Ascending aorta (tissue), 2 donors: ENCODE measurements around the gene RALGAPB. TPM values are rescaled to one million over a fixed set of nuclear protein-coding genes. Genes with fewer than 3 reads are reported as not detected.

Experiments
- DNase-seq, 2 donors: peaks; one replicate each; pipeline ENCODE4 v3.0.0-alpha.2; 2019; ENCODE audit warnings: low spot score in 2 of 2
- H3K27ac ChIP-seq, 2 donors: fragments of 200-600 bp; sonication (generic); one replicate each; pipeline ENCODE4 v1.5.1; 2016 to 2017; ENCODE audit warnings: mild to moderate bottlenecking in 1 of 2
- H3K27me3 ChIP-seq: fragments of 200-600 bp; sonication (generic); one replicate; pipeline ENCODE4 v1.5.1; 2017
- H3K36me3 ChIP-seq, 2 donors: fragments of 200-600 bp; sonication (generic); one replicate each; pipeline ENCODE4 v1.5.1; 2016
- H3K4me1 ChIP-seq, 2 donors: fragments of 200-600 bp; sonication (generic); one replicate each; pipeline ENCODE4 v1.5.1; 2016 to 2017; ENCODE audit warnings: mild to moderate bottlenecking in 1 of 2
- H3K4me3 ChIP-seq, 2 donors: fragments of 200-600 bp; sonication (generic); one replicate each; pipeline ENCODE4 v1.5.1; 2016 to 2017; ENCODE audit warnings: mild to moderate bottlenecking in 1 of 2
- H3K9me3 ChIP-seq, 2 donors: fragments of 200-600 bp; sonication (generic); one replicate each; pipeline ENCODE4 v1.5.1; 2016
- CTCF ChIP-seq, 3 experiments: fragments of 200-600 bp in 2 of 3; fragments of 450-650 bp in 1 of 3; sonication (generic) in 2 of 3; IDR thresholded peaks; one replicate each; pipeline ENCODE4 v1.5.1; 2016 to 2019; ENCODE audit warnings: antibody characterized with exemption in 3 of 3, mild to moderate bottlenecking in 1 of 3, moderate library complexity in 1 of 3
- intact Hi-C: fragments of 100-400 bp; cut with DNase I; formaldehyde crosslinking; loops from one replicate; pipeline ENCODE4 v1.15.1; 2023
- total RNA-seq: library from RNA; depleted of rRNA; stranded (reverse); fragments of >200 nt; gene quantifications from one replicate; pipeline ENCODE4 v1.1.0, GENCODE V29; 2016

Gene RALGAPB
- total RNA-seq, 1 donor from 2014 or later, result 19.4 TPM

GRCh38 chr20:38599410-38599882 lies 126.8 kb downstream of the RALGAPB start:
- H3K4me3 ChIP-seq, result no peak overlapping the region
- no peak overlapping the region for H3K27ac ChIP-seq
- intact Hi-C loops, result no loop called here
- no peaks in the 10 kb centered on the region for H3K4me1 ChIP-seq
- H3K27me3 ChIP-seq, result peaks cover 6% of the 10 kb centered on the region
- H3K9me3 ChIP-seq, result no peaks in the 10 kb centered on the region
- TF ChIP-seq CTCF (IDR thresholded peaks at IDR 0.05), result no peak
- H3K36me3 ChIP-seq, result no peaks in the 10 kb centered on the region
- DNase-seq, result no peak

- TF ChIP-seq CTCF (IDR thresholded peaks at IDR 0.05), result no peak
- no peaks in the 10 kb centered on the region for H3K36me3 ChIP-seq
- intact Hi-C loops, result no loop called here
- H3K4me1 ChIP-seq, result no peaks in the 10 kb centered on the region
- no peak overlapping the region for H3K4me3 ChIP-seq
- no peaks in the 10 kb centered on the region for H3K9me3 ChIP-seq
- H3K27ac ChIP-seq, result no peak overlapping the region
- H3K27me3 ChIP-seq, result peaks cover 6% of the 10 kb centered on the region
- DNase-seq, result no peak
Observed at GRCh38 chr20:38600057-38600456, 127.4 kb downstream of the RALGAPB start.

- Histone ChIP-seq H3K27ac (no peak within 1 kb of the TSS), H3K4me1 (no peaks in the 10 kb centered on the region), H3K27me3 (peaks cover 6% of the 10 kb centered on the region), H3K9me3 (no peaks in the 10 kb centered on the region), H3K4me3 (no peak within 1 kb of the TSS), H3K36me3 (no peaks in the 10 kb centered on the region)
- no peak for DNase-seq
- TF ChIP-seq CTCF (IDR thresholded peaks at IDR 0.05), result no peak
- intact Hi-C loops, result no loop called here
Observed at GRCh38 chr20:38601216-38602184, 128.9 kb downstream of the RALGAPB start, which contains the start of gene ARHGAP40. TSS of gene ARHGAP40 (plus strand) at chr20:38601809.

- Histone ChIP-seq H3K27me3 (peaks cover 6% of the 10 kb centered on the region), H3K9me3 (no peaks in the 10 kb centered on the region), H3K27ac (no peak overlapping the region), H3K4me3 (no peak overlapping the region), H3K4me1 (no peaks in the 10 kb centered on the region), H3K36me3 (no peaks in the 10 kb centered on the region)
- no peak for DNase-seq
- intact Hi-C loops, result no loop called here
- TF ChIP-seq CTCF (IDR thresholded peaks at IDR 0.05), result no peak
Observed at GRCh38 chr20:38602185-38602581, 129.5 kb downstream of the RALGAPB start.

- TF ChIP-seq CTCF (IDR thresholded peaks at IDR 0.05), result no peak
- no peaks in the 10 kb centered on the region for H3K4me1 ChIP-seq
- H3K27me3 ChIP-seq, result peaks cover 6% of the 10 kb centered on the region
- H3K9me3 ChIP-seq, result no peaks in the 10 kb centered on the region
- intact Hi-C loops, result no loop called here
- no peak for DNase-seq
- no peaks in the 10 kb centered on the region for H3K36me3 ChIP-seq
- no peak overlapping the region for H3K27ac ChIP-seq
- no peak overlapping the region for H3K4me3 ChIP-seq
Observed at GRCh38 chr20:38603286-38603685, 130.6 kb downstream of the RALGAPB start.
